ENCODE data around the gene PXN.
A peak's percentile ranks its signal among the peaks of the same experiment; 100 is the strongest.

Gene PXN

GRCh38 chr12:120265473-120266179 is at the start of gene PXN:
TSS of gene PXN (minus strand) at chr12:120265730. CDS start at chr12:120265629, 101 bp downstream.
- peak; percentile 100 for DNase-seq (ENCODE audit: low spot score)

GRCh38 chr12:120314220-120314619 is 48.7 kb upstream of the PXN start:
- no peak for DNase-seq (ENCODE audit: low spot score)

GRCh38 chr12:120301962-120302815 is 36.7 kb upstream of the PXN start, which contains the start of gene SIRT4:
TSS of gene SIRT4 (plus strand) at chr12:120302321. CDS start at chr12:120303562, 1,241 bp downstream.
- peak; percentile 90 for DNase-seq (ENCODE audit: low spot score)

- peak; percentile 61 for DNase-seq (ENCODE audit: low spot score)
Observed at GRCh38 chr12:120292661-120293531, 27.4 kb upstream of the PXN start, which contains the start of gene RNU4-1. TSS of gene RNU4-1 (minus strand) at chr12:120293237.

- DNase-seq (ENCODE audit: low spot score), result no peak
Observed at GRCh38 chr12:120292411-120292660, 26.8 kb upstream of the PXN start.

GRCh38 chr12:120290609-120291305 is 25.2 kb upstream of the PXN start:
- DNase-seq (ENCODE audit: low spot score), result no peak

GRCh38 chr12:120287491-120287890 is 22.0 kb upstream of the PXN start:
- DNase-seq (ENCODE audit: low spot score), result no peak

GRCh38 chr12:120286768-120287490 is 21.4 kb upstream of the PXN start:
- no peak for DNase-seq (ENCODE audit: low spot score)

- no peak for DNase-seq (ENCODE audit: low spot score)
Observed at GRCh38 chr12:120284381-120284780, 18.9 kb upstream of the PXN start.

GRCh38 chr12:120283318-120283717 is 17.8 kb upstream of the PXN start:
- no peak for DNase-seq (ENCODE audit: low spot score)

- DNase-seq (ENCODE audit: low spot score), result no peak
Observed at GRCh38 chr12:120278137-120279069, 12.9 kb upstream of the PXN start.

- no peak for DNase-seq (ENCODE audit: low spot score)
Observed at GRCh38 chr12:120276734-120277133, 11.2 kb upstream of the PXN start.

- DNase-seq (ENCODE audit: low spot score), result no peak
Observed at GRCh38 chr12:120267736-120268135, 2.2 kb upstream of the PXN start.

GRCh38 chr12:120266180-120266870 is 795 bp upstream of the PXN start:
- DNase-seq (ENCODE audit: low spot score), result no peak

- DNase-seq (ENCODE audit: low spot score), result no peak
Observed at GRCh38 chr12:120264904-120265472, 542 bp downstream of the PXN start.

- no peak for DNase-seq (ENCODE audit: low spot score)
Observed at GRCh38 chr12:120264086-120264903, 1.2 kb downstream of the PXN start.

- no peak for DNase-seq (ENCODE audit: low spot score)
Observed at GRCh38 chr12:120263748-120264085, 1.8 kb downstream of the PXN start.

Data from D341Med (cell line).